Loucy (cell line): ENCODE data around the gene FOXK2.

Experiments used
- H2AFZ ChIP-seq: fragments of 200-600 bp; sonication (generic); 2 replicates; pipeline ENCODE4 v1.6.0; 2016; ENCODE audit warnings: antibody characterized with exemption, mild to moderate bottlenecking, low read length, moderate library complexity
- H3F3A ChIP-seq: fragments of 200-600 bp; 2 replicates; pipeline ENCODE4 v1.6.0; 2016; ENCODE audit warnings: antibody characterized with exemption, low read depth, mild to moderate bottlenecking
- H3K27me3 ChIP-seq: fragments of 200-600 bp; sonication (generic); 2 replicates; pipeline ENCODE4 v1.6.1; 2014; ENCODE audit warnings: low read length, mild to moderate bottlenecking; ENCODE audit not compliant: insufficient read depth, poor library complexity, severe bottlenecking
- H3K36me3 ChIP-seq: fragments of 200-600 bp; sonication (generic); 2 replicates; pipeline ENCODE4 v1.6.1; 2016; ENCODE audit warnings: low read length; ENCODE audit not compliant: insufficient read depth
- H3K4me1 ChIP-seq: fragments of 200-600 bp; sonication (generic); 2 replicates; pipeline ENCODE4 v1.5.1; 2014; ENCODE audit warnings: low read length, mild to moderate bottlenecking; ENCODE audit not compliant: insufficient read depth, poor library complexity, severe bottlenecking
- H3K4me2 ChIP-seq: fragments of 200-600 bp; sonication (generic); 2 replicates; pipeline ENCODE4 v1.6.0; 2014; ENCODE audit warnings: antibody characterized with exemption, low read length, low read depth, mild to moderate bottlenecking; ENCODE audit not compliant: poor library complexity, severe bottlenecking
- H3K4me3 ChIP-seq: fragments of 200-600 bp; sonication (generic); 2 replicates; pipeline ENCODE4 v1.5.1; 2014; ENCODE audit warnings: low read length, mild to moderate bottlenecking, mixed read lengths; ENCODE audit not compliant: poor library complexity, severe bottlenecking
- H3K79me2 ChIP-seq: fragments of 200-600 bp; sonication (generic); 2 replicates; pipeline ENCODE4 v1.6.1; 2014; ENCODE audit warnings: low read length; ENCODE audit not compliant: insufficient read depth
- H3K9ac ChIP-seq: fragments of 200-600 bp; sonication (generic); 2 replicates; pipeline ENCODE4 v1.6.0; 2014; ENCODE audit warnings: mild to moderate bottlenecking, low read depth, low read length, moderate library complexity; ENCODE audit not compliant: poor library complexity, severe bottlenecking
- H3K9me2 ChIP-seq: fragments of 200-600 bp; sonication (generic); replicated peaks from 2 replicates; pipeline ENCODE4 v1.6.1; 2016; ENCODE audit warnings: low read depth, low read length, mixed read lengths
- H3K9me3 ChIP-seq: fragments of 200-600 bp; sonication (generic); 2 replicates; pipeline ENCODE4 v1.6.1; 2014; ENCODE audit warnings: mild to moderate bottlenecking, antibody characterized with exemption, low read length, low read depth; ENCODE audit not compliant: insufficient read depth
- H4K20me1 ChIP-seq: fragments of 200-600 bp; sonication (generic); 2 replicates; pipeline ENCODE4 v1.6.0; 2014; ENCODE audit warnings: antibody characterized with exemption, low read length, mild to moderate bottlenecking; ENCODE audit not compliant: insufficient read depth, poor library complexity, severe bottlenecking
- EZH2phosphoT487 ChIP-seq: fragments of 200-600 bp; IDR thresholded peaks from 2 replicates; pipeline ENCODE4 v1.6.1; 2018; ENCODE audit warnings: antibody characterized with exemption, mild to moderate bottlenecking, moderate library complexity, borderline replicate concordance
- TF ChIP-seq, protein P1 (sequence below): fragments of 200-600 bp; sonication (generic); conservative IDR thresholded peaks from 2 replicates; pipeline ENCODE4 v1.5.1; 2014; ENCODE audit warnings: mild to moderate bottlenecking, antibody characterized with exemption, low read length

Gene FOXK2

DNA sequence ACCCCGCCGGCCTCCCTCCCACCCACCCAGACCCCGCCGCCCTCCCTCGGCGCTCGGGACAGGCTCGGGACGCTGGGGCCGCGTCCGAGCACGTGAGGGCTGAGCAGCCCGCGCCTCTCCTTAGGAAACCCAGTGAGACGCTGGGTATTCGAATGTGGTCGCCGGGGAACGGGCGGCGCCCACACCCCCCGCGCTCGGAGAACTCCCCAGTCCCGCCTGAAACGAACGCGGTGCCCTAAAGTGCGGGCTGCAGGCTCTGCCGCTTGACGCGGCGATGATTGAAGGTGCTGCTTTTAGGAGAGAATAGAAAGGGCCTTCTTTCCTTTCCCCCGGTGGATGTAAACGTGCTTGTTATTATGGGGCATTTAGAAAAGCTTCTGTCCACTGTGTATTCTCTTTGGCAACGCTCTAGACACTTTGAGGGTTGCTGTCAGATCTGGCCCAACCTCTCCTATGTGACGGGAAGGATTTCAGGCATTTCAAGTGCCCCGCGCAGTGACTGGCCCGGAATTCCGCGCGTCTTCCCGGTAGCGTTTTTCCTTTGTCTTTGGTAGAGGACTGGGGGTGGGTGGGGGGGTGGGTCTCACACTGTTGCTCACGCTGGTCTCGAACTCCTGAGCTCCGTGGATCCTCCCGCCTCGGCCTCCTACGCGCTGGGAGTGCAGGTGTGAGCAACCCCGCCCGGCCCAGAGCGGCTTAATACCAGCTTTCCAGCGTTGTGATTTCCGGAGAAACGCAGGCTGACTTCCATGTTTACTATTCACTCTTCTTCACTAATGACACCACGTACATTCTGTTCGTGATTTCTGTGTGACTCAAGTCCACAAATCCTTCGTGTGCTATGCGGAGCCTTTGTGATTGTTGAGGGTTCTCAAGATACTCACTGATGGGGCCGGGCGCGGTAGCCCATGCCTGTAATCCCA, 21.8 kb upstream of the FOXK2 start:
- Histone ChIP-seq H3K9ac (peak overlapping the region; percentile 80), H4K20me1 (no peaks in the 10 kb centered on the region), H3K4me2 (peak overlapping the region; percentile 77), H2AFZ (peak overlapping the region; percentile 72), H3K27me3 (no peaks in the 10 kb centered on the region), H3K79me2 (no peaks in the 10 kb centered on the region), H3F3A (0 out of 2 replicates have a peak, but pooled peaks cover 2% of the 10 kb centered on the region), H3K9me2 (no peaks in the 10 kb centered on the region), H3K36me3 (no peaks in the 10 kb centered on the region), H3K4me1 (peaks cover 28% of the 10 kb centered on the region), H3K4me3 (peak overlapping the region; percentile 76), H3K9me3 (no peaks in the 10 kb centered on the region)
- TF ChIP-seq EZH2phosphoT487, result no peak
- TF ChIP-seq, protein P1, sequence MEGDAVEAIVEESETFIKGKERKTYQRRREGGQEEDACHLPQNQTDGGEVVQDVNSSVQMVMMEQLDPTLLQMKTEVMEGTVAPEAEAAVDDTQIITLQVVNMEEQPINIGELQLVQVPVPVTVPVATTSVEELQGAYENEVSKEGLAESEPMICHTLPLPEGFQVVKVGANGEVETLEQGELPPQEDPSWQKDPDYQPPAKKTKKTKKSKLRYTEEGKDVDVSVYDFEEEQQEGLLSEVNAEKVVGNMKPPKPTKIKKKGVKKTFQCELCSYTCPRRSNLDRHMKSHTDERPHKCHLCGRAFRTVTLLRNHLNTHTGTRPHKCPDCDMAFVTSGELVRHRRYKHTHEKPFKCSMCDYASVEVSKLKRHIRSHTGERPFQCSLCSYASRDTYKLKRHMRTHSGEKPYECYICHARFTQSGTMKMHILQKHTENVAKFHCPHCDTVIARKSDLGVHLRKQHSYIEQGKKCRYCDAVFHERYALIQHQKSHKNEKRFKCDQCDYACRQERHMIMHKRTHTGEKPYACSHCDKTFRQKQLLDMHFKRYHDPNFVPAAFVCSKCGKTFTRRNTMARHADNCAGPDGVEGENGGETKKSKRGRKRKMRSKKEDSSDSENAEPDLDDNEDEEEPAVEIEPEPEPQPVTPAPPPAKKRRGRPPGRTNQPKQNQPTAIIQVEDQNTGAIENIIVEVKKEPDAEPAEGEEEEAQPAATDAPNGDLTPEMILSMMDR, result no peak

DNA sequence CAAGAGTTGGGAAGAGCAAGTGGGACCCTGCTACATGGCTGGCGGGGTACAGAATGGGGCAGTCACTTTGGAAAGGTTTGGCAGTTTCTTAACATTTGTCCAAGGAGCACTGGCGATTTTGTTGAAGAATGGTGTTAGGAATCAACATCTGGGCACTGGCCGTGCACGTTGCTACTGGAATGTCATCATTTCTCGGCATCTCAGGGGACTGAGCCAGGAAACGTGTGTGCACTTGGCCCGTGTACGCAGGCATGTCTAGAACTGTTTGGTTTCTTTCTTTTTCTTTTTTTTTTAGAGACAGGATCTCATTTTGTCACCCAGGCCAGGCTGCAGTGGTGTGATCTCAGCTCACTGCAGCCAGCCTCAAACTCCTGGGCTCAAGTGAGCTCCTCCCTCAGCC, 17.3 kb upstream of the FOXK2 start:
- Histone ChIP-seq H3K4me3 (no peak overlapping the region), H3K79me2 (no peaks in the 10 kb centered on the region), H4K20me1 (no peaks in the 10 kb centered on the region), H3K27me3 (no peaks in the 10 kb centered on the region), H3K9ac (no peak overlapping the region), H3K9me2 (no peaks in the 10 kb centered on the region), H3K4me2 (no peak overlapping the region), H3K4me1 (peaks cover 17% of the 10 kb centered on the region), H3F3A (0 out of 2 replicates have a peak, but pooled peaks cover 2% of the 10 kb centered on the region), H3K36me3 (no peaks in the 10 kb centered on the region), H2AFZ (no peak overlapping the region), H3K9me3 (no peaks in the 10 kb centered on the region)
- TF ChIP-seq EZH2phosphoT487, result no peak
- TF ChIP-seq, protein P1, result no peak

DNA sequence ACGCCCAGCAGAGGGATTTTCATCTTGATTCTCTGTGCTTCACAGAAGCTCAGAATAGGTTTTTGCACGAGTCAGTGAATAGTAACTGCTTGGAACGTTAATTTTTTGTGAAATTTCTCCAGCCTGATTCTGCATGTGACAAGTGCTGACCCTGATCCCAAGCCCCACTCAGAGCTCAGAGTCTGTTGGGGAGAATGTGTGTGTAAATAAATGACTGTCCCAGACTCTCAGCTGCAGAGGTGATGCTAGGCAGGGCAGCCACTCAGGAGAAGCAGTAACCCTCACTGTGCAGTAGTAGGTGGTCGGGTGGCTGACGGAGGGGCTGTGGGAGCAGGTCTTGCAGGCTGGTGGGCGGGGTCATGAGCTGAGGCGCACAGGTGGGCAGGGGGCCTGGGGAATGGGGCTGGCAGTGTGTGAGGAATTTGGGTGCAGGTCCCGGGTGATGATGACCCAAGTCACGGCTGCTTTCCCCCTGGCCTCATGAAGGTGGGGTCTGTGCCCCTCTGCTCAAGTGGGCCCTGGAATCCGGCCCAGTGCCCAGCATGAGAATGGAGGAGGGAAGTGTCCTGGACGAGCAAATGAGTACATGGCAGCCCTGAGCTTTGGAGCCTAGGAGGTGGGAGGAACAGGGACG, 16.3 kb upstream of the FOXK2 start:
- Histone ChIP-seq H3K4me2 (no peak overlapping the region), H3K36me3 (no peaks in the 10 kb centered on the region), H3K4me3 (no peak overlapping the region), H3K27me3 (no peaks in the 10 kb centered on the region), H3K9me2 (no peaks in the 10 kb centered on the region), H3K9ac (no peak overlapping the region), H4K20me1 (no peaks in the 10 kb centered on the region), H3F3A (0 out of 2 replicates have a peak, but pooled peaks cover 2% of the 10 kb centered on the region), H3K4me1 (peaks cover 14% of the 10 kb centered on the region), H2AFZ (no peak overlapping the region), H3K79me2 (no peaks in the 10 kb centered on the region), H3K9me3 (no peaks in the 10 kb centered on the region)
- TF ChIP-seq, protein P1, result no peak
- no peak for TF ChIP-seq EZH2phosphoT487
